ENCODE results near the gene TCP1.
"Not testable (repeated sequence)": the region's sequence is repeated elsewhere in the genome, so short reads cannot be mapped to it uniquely, and the experiment has no call there.

TCP1 gene

DNA sequence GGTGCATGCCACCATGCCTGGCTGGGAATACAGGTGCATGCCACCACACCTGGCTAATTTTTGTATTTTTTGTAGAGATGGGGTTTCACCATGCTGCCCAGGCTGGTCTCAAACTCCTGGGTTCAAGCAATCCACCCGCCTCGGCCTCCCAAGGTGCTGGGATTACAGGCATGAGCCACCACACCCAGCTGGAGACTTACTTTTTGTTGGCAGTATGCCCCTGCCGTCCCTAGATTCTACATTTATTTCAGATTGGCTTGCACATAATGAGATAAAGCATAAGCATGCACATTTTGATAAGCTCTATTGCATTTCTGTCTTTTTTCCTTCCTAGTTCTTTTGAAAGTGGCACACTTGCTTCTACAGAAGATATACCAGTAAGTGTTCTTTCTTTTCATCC, 27.4 kb upstream of the TCP1 start:
- not testable (repeated sequence) for DNase-seq

GRCh38 chr6:159815410-159815809, 26.0 kb upstream of the TCP1 start:
- DNase-seq: no peak

DNA sequence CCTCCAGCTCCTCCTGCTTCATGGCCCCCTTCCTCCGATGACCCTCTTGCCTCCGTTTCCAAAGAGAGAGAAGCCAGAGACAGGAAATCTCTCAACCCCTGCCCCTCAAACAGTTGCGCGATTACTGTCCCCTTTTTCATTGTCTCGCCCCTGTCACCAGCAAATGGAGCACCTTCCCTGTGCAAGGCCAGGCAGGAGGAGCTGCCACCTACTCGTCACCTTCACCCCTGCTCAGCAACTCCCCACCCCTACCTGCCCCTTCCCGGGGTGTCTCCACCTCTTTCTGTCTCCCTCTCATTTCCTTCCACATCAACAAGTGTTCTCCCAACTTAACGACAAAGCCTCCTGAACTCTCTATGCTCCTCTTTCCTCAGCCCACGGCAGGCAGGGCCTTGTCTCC, 24.4 kb upstream of the TCP1 start:
- DNase-seq: no peak

DNA sequence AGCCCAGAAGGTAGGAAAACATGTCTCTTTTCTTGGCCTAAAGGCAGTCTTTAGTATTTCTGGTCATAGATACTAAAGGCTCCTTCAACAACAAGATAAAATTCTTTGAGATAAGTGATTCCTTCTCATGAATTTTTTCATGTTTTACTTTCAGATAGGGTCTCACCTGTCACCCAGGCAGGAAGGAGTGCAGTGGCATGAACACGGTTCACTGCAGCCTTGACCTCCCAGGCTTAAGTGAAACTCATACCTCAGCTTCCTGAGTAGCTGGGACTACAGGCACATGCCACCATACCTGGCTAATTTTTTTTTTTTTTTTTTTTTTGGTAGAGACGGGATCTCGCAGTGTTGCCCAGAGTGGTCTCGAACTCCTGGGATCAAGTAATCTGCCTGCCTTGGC, 19.7 kb upstream of the TCP1 start:
- no peak for DNase-seq

DNA sequence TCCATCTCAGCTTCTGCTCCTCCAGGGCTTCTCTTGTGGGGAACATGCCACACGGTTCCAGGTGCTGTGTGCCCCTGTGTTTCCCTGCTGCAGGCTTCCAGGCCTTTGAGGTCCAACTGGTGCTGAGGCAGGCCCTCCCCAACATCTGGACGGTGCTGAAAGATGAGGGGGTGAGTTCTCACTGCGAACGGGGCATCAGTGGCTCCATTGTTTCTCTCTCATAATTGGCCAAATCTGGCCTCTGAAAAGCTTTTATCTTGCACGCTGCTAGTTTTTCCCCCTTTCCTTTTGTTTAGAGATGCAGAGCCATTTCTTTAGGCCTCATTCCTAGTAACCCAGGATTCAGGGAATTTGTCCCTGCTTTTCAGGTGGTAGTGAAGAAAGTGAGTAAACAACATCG, 19.2 kb upstream of the TCP1 start:
- DNase-seq: no peak

DNA sequence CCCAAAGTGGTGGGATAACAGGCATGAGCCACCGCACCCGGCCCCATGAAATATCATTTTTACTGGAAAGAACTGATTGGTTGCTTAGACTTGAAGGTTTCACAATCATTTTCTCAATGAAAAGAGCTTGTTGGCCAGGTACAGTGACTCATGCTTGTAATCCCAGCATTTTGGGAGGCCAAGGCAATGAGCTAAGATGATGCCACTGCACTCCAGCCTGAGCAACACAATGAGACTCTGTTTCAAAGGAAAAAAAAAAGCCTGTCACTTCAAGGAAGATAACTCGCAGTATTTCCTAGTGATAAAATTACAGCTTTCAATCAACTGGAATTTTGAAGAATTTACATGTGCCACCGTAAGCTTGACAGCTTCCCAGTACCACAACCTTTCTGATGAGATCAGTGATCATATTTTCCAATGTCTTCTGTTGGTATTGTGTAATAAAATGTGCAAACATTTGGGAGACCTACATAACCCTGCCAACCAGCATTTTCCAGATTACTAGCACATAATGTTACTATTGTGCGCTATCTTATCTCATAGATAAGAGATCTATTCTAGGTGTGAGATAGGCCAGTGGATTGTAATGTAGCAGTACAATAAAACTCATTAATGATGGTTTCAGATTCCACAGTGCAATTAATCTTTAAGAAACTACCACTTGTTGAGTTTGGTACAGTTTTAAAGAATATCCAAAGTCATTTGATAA, 17.9 kb upstream of the TCP1 start:
- DNase-seq: no peak

- no peak for DNase-seq
Observed at GRCh38 chr6:159806021-159806458, 16.6 kb upstream of the TCP1 start.

DNA sequence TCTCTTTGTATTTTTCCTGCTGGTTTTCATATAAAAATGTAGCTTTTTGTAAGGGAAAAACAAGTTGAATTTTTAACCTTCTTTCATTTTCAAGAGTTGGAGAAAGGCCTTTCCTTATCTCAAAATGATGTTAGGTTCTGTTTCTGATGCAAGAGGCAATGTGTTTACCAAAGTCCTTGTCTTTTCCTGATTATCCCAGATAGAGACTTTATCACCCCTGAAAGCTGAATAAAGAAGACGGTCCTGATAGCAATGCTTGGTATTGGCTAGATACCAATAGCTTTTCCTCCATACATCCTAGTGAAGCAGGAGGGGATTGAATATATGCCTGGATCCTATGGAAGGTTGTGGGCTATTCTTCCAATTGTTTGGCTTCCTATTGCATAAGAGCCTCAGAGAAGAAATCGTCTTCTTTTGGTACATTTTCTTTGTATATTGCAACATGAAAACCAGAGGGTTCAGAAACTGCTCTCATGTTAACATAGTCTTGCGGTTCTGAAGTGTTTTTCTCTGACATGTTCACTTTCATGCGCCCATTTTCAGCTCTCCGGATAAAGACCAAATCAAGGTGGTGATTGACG, 16.1 kb upstream of the TCP1 start:
- DNase-seq: no peak

DNA sequence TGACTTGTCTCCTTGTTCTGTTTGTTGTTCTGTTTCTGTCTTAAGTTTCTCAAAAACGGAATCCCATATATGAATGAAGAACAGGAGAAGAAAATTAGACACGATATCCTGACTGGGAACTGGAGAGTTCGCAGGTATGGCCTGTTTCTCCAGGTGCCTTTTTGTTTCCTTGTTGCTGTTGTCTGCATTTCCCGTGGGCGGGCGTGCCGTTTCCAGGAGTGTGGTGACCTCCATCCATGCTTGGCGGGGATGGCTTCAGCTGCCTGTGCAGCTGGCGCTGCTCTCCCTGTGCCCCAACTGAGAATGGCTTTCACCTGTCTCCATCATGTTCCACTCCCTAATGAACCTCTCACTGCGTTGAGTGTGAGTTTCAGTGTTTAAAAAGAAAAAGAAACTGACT, 15.1 kb upstream of the TCP1 start:
- DNase-seq: no peak

DNA sequence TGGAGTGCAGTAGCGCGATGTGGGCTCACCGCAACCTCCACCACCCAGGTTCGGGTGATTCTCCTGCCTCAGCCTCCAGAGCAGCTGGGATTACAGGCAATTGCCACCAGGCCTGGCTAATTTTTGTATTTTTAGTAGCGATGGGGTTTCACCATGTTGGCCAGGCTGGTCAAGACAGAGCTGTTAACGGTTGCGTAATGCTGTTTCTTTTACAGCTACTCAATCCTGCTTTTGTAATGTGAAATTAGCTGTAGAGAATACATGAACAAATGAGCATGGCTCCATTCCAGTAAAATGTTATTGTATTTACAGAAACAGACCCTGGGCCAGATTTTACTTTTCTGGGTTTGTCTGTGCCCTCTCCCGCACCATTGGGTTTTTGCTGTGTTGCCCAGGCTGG, 12.5 kb upstream of the TCP1 start:
- DNase-seq: no peak

GRCh38 chr6:159800141-159800865, 10.9 kb upstream of the TCP1 start, which contains the start of gene PNLDC1:
Gene PNLDC1, plus strand, starts transcription at chr6:159800276. Its CDS starts 32 bp downstream, at chr6:159800308.
- no peak for DNase-seq

GRCh38 chr6:159797554-159797953, 8.2 kb upstream of the TCP1 start:
- no peak for DNase-seq

- DNase-seq: not testable (repeated sequence)
Observed at GRCh38 chr6:159794976-159795375, 5.6 kb upstream of the TCP1 start.

DNA sequence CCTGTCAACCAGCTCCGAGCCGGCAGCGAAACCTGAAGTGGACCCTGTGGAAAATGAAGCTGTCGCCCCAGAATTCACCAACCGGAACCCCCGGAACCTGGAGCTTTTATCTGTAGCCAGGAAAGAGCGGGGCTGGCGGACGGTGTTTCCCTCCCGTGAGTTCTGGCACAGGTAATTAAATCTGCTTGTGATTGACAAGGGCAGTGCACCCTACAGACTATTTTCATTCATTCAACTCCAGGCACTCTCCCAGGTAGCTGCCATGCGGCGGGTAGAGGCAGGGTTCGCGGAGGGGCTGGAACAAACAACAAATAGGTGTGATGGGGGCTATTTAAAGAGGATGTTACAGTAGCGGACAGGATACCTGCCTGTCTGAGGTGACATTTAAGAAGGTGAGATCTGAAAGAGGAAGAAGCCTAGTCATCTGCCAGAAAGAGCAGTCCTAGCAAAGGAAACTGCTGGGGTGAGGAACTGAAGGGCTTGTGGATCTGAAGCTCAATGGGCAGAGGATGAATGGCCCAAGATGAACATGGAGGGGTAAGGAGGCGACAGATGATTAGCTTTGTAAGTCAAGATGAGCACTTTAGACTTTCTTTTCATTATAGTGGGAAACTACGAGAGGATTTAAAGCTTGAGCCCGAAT, 1.7 kb upstream of the TCP1 start:
- no peak for DNase-seq

DNA sequence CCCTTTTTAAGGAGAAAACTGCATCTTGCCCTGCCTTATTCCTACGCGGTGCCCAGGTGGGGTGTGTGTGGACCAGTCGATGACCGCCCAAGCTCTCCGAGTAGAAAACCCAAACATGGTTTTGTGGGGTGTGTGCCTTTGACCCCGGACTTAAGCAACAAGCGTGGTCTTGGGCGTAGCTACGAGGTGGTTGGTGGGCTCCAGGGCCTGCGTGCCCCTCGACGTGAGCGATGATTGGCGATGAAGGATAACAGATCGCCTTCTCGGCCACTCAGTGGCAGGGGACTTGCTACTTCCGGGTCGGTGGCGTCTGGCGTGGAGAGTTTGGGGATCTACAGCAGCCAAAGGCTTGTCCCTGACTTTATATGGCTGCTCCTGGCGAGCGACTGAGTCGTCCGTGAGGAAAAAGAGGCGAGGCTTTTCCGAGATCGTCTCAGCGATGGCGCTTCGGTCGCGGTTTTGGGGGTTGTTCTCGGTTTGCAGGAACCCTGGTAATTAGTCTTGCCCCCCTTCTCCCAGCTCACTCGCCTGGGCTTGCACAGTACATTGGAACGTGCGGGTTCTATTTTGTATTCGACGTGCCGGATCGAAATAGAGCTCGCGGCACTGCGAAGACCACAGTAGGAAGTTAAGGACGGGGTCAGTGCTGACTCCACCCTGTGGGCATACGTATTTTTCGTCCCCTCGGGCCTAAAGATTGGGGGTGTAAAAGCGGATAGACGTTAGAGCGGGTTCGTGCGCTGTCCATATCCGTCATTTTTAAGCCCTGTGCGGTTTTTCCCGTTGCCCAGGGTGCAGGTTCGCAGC, 950 bp upstream of the TCP1 start, which contains the start of gene MRPL18:
TSS of gene MRPL18 (plus strand) at position 319 of the 807 bp plus-strand sequence. CDS start at position 440, 121 bp downstream.
- peak; percentile 100 for DNase-seq

GRCh38 chr6:159788753-159789376, 537 bp downstream of the TCP1 start:
- no peak for DNase-seq

DNA sequence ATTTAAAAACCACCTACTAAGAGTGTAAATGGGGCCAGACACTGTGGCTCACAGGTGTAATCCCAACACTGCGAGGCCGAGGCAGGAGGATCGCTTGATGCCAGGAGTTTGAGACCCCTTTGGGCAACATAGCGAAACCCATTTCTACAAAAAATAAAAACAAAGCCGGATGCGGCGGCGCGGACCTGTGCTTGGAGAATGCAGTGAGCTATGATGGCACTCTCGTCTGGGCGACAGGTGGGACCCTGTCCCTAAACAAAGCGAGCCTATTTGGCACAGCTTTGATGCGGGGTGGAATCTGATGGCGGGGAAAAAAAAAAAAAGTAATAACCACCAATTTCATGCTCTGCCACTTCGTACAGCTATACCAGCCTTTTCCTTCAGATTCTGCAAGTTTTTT, 1.1 kb downstream of the TCP1 start:
- no peak for DNase-seq

- DNase-seq: no peak
Observed at GRCh38 chr6:159778542-159779103, 10.8 kb downstream of the TCP1 start.

DNA sequence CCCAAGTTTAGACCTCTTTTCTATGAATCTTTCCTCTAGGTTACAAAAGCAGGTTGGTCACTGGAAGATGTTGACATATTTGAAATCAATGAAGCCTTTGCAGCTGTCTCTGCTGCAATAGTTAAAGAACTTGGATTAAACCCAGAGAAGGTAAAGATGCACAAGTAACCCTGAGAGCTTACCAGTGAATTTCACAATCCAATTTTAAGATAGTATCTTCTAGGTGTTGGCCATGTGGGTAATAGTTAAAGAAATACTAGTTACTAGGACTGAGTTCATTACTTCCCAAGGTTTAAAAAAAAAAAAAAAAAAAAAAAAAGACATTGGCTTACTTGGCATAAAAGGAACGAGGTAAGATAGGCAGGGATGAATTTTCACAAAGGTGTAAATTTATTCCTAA, 11.3 kb downstream of the TCP1 start:
- no peak for DNase-seq

DNA sequence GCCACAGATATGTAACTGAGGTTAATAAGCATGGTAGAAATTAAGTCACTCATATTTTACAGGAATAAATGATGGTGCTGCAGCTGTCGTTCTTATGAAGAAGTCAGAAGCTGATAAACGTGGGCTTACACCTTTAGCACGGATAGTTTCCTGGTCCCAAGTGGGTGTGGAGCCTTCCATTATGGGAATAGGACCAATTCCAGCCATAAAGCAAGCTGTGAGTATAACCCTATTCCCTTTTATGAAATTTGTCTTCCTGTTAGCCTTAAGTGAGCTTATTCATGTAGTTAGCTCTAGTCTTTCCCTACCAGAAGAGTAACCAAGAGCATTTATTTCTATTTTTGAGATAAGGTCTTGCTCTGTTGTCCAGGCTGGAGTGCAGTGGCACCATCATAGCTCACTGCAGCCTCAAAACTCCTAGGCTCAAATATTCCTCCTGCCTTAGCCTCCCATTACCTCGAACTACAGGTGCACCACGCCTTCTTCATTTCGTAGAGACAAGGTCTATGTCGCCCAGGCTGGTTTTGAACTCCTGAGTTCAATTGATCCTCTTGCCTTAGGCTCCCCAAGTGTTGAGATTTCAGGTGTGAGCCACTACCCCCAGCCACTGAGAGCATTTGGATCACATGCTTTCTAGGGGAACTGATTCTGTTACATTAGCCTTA, 12.0 kb downstream of the TCP1 start:
- DNase-seq: no peak

DNA sequence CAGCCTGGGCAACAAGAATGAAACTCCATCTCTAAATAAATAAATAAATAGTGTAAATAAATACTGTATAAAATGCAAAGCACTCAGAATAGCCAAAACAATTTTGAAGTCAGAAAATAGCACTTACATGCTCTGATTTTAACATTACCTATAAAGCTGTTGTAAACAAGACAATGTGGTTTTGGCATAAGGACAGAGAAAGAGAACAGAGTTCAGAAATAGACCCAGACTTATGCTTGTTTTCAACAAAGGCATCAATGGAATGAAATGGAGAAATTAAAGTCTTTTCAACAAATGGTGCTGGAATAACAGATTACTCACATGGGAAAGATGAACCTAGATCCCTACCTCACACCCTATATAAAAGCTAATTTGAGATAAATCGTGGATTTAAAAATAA, 17.2 kb downstream of the TCP1 start:
- no peak for DNase-seq
